ENCODE results near the gene CNN1.

DNA sequence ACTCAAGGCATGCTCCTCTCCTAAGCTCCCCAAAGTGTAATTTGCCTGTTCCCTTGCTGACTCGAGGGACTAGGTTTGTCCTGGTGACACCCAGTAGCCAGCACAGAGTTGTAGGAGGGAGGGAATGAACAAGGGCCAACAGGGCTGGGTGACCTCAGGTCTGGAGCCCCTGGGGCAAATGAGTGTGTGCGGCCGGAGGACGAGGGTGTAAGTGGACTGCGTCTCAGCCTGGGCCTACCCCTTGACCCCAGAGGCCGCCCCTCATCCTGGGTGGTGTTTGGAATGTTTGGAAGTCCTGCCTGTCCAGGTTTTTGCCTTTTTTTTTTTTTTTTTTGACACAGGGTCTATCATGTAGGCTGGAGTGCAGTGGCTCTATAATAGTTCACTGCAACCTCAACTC, 31.7 kb upstream of the CNN1 start:
- no peak for TF ChIP-seq POLR2A (IDR thresholded peaks at IDR 0.05)
- TF ChIP-seq, protein P1, sequence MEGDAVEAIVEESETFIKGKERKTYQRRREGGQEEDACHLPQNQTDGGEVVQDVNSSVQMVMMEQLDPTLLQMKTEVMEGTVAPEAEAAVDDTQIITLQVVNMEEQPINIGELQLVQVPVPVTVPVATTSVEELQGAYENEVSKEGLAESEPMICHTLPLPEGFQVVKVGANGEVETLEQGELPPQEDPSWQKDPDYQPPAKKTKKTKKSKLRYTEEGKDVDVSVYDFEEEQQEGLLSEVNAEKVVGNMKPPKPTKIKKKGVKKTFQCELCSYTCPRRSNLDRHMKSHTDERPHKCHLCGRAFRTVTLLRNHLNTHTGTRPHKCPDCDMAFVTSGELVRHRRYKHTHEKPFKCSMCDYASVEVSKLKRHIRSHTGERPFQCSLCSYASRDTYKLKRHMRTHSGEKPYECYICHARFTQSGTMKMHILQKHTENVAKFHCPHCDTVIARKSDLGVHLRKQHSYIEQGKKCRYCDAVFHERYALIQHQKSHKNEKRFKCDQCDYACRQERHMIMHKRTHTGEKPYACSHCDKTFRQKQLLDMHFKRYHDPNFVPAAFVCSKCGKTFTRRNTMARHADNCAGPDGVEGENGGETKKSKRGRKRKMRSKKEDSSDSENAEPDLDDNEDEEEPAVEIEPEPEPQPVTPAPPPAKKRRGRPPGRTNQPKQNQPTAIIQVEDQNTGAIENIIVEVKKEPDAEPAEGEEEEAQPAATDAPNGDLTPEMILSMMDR (IDR thresholded peaks at IDR 0.05), result no peak
